D721Med (cell line): ENCODE measurements around the gene ZCCHC8.

ENCODE experiments used
- DNase-seq: peaks from one replicate; pipeline ENCODE4 v3.0.0; 2011; ENCODE audit warnings: low spot score; ENCODE audit not compliant: insufficient read length
- FAIRE-seq: peaks from 2 replicates; lab custom pipeline; 2011; peaks lifted over from hg19 to GRCh38; lab: Jason Lieb, UNC
- TF ChIP-seq, protein P1 (sequence below): IDR thresholded peaks from 2 replicates; pipeline ENCODE4 v1.5.1; 2012; ENCODE audit warnings: mild to moderate bottlenecking, control low read depth; ENCODE audit not compliant: insufficient read depth; ENCODE audit errors: missing control alignments

The ZCCHC8 gene

DNA sequence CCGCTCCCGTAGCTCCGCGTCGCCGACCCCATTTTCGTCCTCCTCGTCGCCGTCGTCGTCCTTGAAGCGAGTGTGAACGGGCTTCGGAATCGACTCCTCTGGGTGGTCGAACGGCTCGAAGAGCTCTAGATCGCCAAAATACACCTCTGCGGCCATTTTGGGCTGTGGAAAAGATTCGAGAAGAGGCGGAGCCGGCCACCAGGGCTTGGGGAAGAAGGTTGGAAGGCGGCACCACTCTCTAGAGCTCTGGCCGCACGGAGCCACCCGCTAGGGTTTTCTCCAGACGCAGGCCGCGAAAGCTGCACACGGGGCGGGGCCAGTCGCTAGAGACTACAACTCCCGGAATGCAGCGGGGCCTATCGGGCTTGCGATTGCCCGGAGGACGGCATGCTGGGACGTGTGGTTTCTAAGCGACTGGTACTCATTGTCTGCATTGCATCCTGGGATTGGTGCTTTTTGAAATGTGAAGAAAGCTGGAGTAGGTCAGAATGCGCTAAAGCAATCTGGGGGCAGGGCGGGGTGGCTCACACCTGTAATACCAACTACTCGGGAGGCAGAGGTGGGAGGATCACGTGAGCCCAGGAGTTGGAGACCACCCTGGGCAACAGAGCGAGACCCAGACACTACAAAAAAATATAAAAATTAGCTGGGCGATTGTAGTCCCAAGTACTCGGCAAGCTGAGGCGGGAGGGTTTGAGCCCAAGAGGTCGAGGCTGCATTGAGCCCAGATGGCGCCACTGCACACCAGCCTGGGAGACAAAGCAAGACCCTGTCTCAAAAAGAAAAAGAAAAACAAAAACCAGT, at the start of gene ZCCHC8:
Gene ZCCHC8, minus strand, starts transcription at position 248 of the 804 bp plus-strand sequence. Its CDS starts 92 bp downstream, at position 156.
- DNase-seq (peak; percentile 39), FAIRE-seq (no peak)
- TF ChIP-seq, protein P1, sequence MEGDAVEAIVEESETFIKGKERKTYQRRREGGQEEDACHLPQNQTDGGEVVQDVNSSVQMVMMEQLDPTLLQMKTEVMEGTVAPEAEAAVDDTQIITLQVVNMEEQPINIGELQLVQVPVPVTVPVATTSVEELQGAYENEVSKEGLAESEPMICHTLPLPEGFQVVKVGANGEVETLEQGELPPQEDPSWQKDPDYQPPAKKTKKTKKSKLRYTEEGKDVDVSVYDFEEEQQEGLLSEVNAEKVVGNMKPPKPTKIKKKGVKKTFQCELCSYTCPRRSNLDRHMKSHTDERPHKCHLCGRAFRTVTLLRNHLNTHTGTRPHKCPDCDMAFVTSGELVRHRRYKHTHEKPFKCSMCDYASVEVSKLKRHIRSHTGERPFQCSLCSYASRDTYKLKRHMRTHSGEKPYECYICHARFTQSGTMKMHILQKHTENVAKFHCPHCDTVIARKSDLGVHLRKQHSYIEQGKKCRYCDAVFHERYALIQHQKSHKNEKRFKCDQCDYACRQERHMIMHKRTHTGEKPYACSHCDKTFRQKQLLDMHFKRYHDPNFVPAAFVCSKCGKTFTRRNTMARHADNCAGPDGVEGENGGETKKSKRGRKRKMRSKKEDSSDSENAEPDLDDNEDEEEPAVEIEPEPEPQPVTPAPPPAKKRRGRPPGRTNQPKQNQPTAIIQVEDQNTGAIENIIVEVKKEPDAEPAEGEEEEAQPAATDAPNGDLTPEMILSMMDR = peak; percentile 11

DNA sequence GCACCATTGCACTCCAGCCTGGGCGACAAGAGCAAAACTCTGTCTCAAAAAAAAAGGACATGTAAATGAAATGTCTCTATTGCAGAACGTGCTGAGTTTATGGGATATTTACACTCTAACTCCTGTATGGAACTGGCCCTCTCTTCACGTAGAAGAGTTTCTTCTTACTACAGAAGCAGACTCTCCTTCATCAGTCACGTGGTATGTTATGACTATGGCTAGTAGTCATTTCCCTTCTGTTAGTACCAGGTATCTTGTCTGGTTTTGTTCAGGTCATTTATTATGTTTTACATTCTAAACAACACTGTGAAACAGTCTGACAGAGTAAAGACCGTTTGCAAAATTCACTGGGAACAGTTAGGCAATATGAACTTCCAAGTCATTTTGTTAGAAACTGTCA, 46.6 kb upstream of the ZCCHC8 start:
- FAIRE-seq (no peak), DNase-seq (no peak)
- TF ChIP-seq, protein P1 = no peak

DNA sequence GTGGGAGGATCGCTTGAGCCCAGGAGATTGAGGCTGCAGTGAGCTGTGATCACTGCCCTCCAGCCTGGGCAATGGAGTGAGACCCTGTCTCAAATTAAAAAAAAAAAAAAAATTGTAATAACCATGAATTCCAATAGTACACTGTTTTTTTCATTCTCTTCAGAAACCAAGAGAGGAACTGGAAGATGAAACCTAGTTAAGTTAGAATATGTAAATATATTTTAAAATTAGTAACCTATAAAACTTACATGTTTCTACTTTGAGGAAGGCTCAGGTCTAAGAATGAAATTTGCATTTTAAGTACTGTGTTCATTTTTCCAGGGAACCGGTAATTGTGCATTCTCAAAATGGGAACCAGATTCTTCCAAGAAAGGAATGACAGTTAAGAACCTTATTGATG, 45.1 kb upstream of the ZCCHC8 start:
- no peak for FAIRE-seq
- DNase-seq = no peak
- TF ChIP-seq, protein P1 = no peak

DNA sequence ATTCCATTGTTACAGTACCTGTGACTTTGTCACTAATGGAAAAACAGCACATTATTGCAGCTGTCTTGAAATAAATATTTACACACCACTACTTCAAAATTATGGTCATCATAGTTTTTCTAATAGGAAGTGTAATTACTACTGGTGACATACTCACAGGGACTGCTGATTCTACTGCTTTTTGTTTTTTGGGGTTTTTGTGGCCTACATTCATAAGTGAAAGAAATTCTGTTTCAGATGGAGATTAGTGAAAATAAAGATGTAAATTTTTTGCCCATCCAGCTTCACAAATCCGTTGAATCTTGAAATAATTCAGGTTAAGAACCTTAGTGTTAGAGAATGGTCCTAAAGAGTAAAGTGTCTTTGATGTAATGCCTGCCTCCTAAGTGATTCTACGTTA, 43.8 kb upstream of the ZCCHC8 start:
- TF ChIP-seq, protein P1 = no peak
- FAIRE-seq = no peak
- DNase-seq = no peak

DNA sequence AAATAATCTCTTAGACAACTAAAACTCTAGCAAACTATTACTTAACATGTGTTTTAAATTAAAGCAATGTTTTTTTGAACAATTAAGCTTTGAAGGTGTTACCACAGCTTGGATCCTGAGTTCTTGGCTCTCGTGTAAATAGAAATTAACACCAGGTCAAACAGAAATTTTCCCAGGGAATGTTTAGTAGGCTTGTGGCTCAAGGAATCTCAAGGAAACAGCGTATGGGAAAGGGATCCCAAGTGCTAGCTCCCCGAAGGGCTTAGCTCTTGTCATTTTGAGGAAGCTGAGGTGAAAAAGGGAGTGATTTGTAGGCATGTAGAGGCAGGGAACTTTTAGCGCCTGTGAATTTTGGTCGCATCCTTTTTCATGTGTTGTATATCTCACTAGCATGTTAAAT, 37.8 kb upstream of the ZCCHC8 start:
- FAIRE-seq (no peak), DNase-seq (no peak)
- TF ChIP-seq, protein P1 = no peak

DNA sequence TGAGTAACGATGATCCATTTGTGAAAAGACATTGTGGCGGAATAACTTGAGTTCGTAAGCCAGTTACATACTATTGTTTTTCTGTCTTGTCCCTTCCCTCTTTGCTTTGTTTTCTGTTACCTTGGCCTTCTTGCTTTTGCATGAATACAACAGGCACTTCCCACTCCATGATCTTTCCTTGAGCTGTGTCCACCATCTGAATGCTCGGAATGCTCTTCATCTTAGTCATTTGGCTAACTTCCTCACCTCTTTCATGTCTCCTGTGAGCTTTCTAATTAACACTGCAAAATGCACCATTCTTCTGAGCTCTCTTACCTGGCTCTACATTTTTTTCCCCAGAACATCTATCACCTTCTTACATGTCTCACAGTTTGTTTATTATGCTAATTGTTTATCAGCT, 36.3 kb upstream of the ZCCHC8 start:
- FAIRE-seq (no peak), DNase-seq (no peak)
- TF ChIP-seq, protein P1 = no peak

DNA sequence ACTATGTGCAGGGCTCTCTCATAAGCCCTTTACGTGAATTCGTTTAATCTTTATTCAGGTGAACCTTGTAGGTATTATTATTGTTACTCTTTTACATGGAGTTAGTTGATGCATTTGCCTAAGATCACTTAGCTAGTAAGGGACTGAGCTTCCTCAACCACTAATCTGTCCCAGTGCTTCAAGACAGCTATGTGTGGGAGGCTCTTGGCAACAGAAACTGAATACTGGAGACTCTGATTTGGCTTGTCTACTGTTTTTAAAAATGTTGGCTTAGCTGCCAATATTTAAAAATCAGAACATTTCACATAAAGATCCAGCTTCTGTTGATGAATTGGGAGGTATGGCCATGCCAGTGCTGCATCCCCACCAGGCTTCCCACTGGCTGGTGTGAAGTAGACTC, 33.1 kb upstream of the ZCCHC8 start:
- DNase-seq (no peak), FAIRE-seq (no peak)
- TF ChIP-seq, protein P1 = no peak
